ENCODE measurements around the gene NFKBIE. TPM values are rescaled to one million over a fixed set of nuclear protein-coding genes. Genes with fewer than 3 reads are reported as not detected.

NFKBIE gene
- total RNA-seq, 1 experiment from 2014 or later: 6.0 TPM

GRCh38 chr6:44256775-44257024 is 8.7 kb downstream of the NFKBIE start:
- peak overlapping the region; percentile 84 for H3K4me3 Mint-ChIP-seq (ENCODE audit: unreplicated experiment)

DNA sequence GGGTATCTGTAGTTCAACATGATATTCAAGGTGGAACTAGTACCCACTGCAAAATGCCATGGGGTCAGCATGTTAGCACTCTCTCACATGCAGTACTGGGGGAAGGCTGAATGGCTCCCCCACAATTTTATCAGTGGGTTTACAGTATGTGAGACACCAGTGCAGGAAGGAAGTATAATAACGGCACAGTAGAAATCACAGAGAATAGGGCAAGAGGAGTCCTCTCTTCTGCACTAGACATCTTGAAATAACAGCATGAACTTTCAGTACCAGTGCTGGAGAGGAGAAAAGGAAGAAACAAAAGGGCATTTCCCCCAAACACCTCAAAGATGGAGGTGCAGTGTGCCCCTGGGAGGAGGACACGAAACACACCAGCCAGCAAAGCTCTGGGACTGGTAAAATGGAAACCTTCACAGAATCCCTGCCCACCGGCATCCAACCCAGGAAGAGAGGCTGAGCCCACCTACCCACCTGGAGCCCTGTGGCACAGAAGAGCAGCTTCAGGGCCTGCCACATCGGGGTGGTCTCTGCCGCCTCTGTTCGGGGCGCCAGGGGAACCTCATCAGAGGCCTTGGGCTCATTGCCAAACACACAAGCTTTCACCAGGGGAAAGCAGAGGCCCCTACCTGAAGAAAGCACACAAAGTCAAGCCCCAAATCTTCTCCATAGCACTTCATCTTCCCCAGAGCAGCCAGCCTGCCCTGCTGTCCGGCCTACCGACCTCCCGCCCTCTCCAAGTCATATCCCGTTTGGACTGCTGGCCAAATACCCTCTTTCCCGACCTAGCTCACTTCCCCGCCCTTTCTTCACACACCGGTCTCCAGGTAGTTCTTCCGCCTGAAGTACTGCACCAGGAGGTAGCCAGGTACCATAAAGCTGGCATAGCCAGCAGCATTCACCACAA is 9.2 kb downstream of the NFKBIE start:
- Mint-ChIP-seq H3K36me3 (ENCODE audit: insufficient read depth, unreplicated experiment) (peaks cover 64% of the 10 kb centered on the region), H3K9me3 (ENCODE audit: unreplicated experiment) (no peaks in the 10 kb centered on the region), H3K27ac (ENCODE audit: low read depth, unreplicated experiment) (peak overlapping the region; percentile 59), H3K27me3 (ENCODE audit: insufficient read depth, unreplicated experiment) (no peaks in the 10 kb centered on the region), H3K4me1 (ENCODE audit: insufficient read depth, unreplicated experiment) (peaks cover 56% of the 10 kb centered on the region), H3K4me3 (ENCODE audit: unreplicated experiment) (peak overlapping the region; percentile 84)
- ChIA-PET CTCF (interaction anchor here (0.6 to 4.5 kb wide), 32 partner anchors 8 to 585 kb away, joined by 3 to 33 read pairs (median 4); partner anchors contain the start of genes AARS2, HSP90AB1 and SLC29A1), POLR2A (interaction anchor here (0.7 to 3.0 kb wide), 20 partner anchors 9 to 620 kb away, joined by 3 to 121 read pairs (median 4); partner anchors contain the start of genes AARS2, HSP90AB1, MAD2L1BP and NFKBIE)
- BruUV-seq (replicated peaks): no TSS peak
- TF ChIP-seq CTCF (IDR thresholded peaks at IDR 0.05; ENCODE audit: unreplicated experiment): no peak
- intact Hi-C loops (cut with micrococcal nuclease): loop anchor here (1.0 kb wide), 1 partner anchor 10 kb away; no protein-coding TSS in a partner anchor
- DNase-seq (ENCODE audit: unreplicated experiment): no peak

More at GRCh38 chr6:44256775-44257024, 8.7 kb downstream of the NFKBIE start:
- BruUV-seq (replicated peaks): no TSS peak
- H3K4me1 Mint-ChIP-seq (ENCODE audit: insufficient read depth, unreplicated experiment): peaks cover 54% of the 10 kb centered on the region
- H3K27me3 Mint-ChIP-seq (ENCODE audit: insufficient read depth, unreplicated experiment): no peaks in the 10 kb centered on the region
- ChIA-PET POLR2A (interaction anchor here (0.5 to 3.0 kb wide), 20 partner anchors 9 to 1511 kb away, joined by 3 to 121 read pairs (median 4); partner anchors contain the start of genes AARS2, HSP90AB1, MAD2L1BP and NFKBIE), CTCF (interaction anchor here (0.6 to 4.5 kb wide), 33 partner anchors 9 to 484 kb away, joined by 3 to 33 read pairs (median 4); partner anchors contain the start of genes AARS2, HSP90AB1 and SLC29A1)
- intact Hi-C loops (cut with micrococcal nuclease): loop anchor here (1.0 kb wide), 2 partner anchors 10 to 35 kb away; no protein-coding TSS in a partner anchor
- no peak for DNase-seq (ENCODE audit: unreplicated experiment)
- H3K9me3 Mint-ChIP-seq (ENCODE audit: unreplicated experiment): no peaks in the 10 kb centered on the region
- peaks cover 58% of the 10 kb centered on the region for H3K36me3 Mint-ChIP-seq (ENCODE audit: insufficient read depth, unreplicated experiment)
- H3K27ac Mint-ChIP-seq (ENCODE audit: low read depth, unreplicated experiment): peak overlapping the region; percentile 57
- no peak for TF ChIP-seq CTCF (IDR thresholded peaks at IDR 0.05; ENCODE audit: unreplicated experiment)

GRCh38 chr6:44255105-44255808 is 10.1 kb downstream of the NFKBIE start:
- H3K27ac Mint-ChIP-seq (ENCODE audit: low read depth, unreplicated experiment): peak overlapping the region; percentile 59
- ChIA-PET POLR2A (interaction anchor here (0.8 to 3.0 kb wide), 5 partner anchors 9 to 26 kb away, joined by 3 to 121 read pairs (median 5); partner anchors contain the start of gene HSP90AB1), CTCF (interaction anchor here (0.5 to 4.5 kb wide), 9 partner anchors 9 to 587 kb away, joined by 3 to 33 read pairs (median 4); partner anchors contain the start of gene SLC29A1)
- no peaks in the 10 kb centered on the region for H3K27me3 Mint-ChIP-seq (ENCODE audit: insufficient read depth, unreplicated experiment)
- H3K36me3 Mint-ChIP-seq (ENCODE audit: insufficient read depth, unreplicated experiment): peaks cover 73% of the 10 kb centered on the region
- H3K4me3 Mint-ChIP-seq (ENCODE audit: unreplicated experiment): peak overlapping the region; percentile 84
- no peaks in the 10 kb centered on the region for H3K9me3 Mint-ChIP-seq (ENCODE audit: unreplicated experiment)
- intact Hi-C loops (cut with micrococcal nuclease): no loop called here
- BruUV-seq (replicated peaks): no TSS peak
- DNase-seq (ENCODE audit: unreplicated experiment): peak; percentile 51
- H3K4me1 Mint-ChIP-seq (ENCODE audit: insufficient read depth, unreplicated experiment): peaks cover 61% of the 10 kb centered on the region
- no peak for TF ChIP-seq CTCF (IDR thresholded peaks at IDR 0.05; ENCODE audit: unreplicated experiment)
